Measurements from ENCODE around the gene ADCY2.

Gene ADCY2

GRCh38 chr5:7374186-7374585, 21.8 kb upstream of the ADCY2 start:
- H3K27ac ChIP-seq (ENCODE audit: extremely low read depth, low read depth, low read length) = no peak overlapping the region
- ChIA-PET POLR2A (no interaction called here), CTCF (no interaction called here)
- no peak overlapping the region for H3K4me3 ChIP-seq (ENCODE audit: low read depth, low read length)
- H3K4me1 ChIP-seq (ENCODE audit: control insufficient read depth, insufficient read depth, low read length) = no peaks in the 10 kb centered on the region
- no peaks in the 10 kb centered on the region for H3K9me3 ChIP-seq (ENCODE audit: control insufficient read depth, insufficient read depth, low read depth, low read length)
- TF ChIP-seq, protein P1, sequence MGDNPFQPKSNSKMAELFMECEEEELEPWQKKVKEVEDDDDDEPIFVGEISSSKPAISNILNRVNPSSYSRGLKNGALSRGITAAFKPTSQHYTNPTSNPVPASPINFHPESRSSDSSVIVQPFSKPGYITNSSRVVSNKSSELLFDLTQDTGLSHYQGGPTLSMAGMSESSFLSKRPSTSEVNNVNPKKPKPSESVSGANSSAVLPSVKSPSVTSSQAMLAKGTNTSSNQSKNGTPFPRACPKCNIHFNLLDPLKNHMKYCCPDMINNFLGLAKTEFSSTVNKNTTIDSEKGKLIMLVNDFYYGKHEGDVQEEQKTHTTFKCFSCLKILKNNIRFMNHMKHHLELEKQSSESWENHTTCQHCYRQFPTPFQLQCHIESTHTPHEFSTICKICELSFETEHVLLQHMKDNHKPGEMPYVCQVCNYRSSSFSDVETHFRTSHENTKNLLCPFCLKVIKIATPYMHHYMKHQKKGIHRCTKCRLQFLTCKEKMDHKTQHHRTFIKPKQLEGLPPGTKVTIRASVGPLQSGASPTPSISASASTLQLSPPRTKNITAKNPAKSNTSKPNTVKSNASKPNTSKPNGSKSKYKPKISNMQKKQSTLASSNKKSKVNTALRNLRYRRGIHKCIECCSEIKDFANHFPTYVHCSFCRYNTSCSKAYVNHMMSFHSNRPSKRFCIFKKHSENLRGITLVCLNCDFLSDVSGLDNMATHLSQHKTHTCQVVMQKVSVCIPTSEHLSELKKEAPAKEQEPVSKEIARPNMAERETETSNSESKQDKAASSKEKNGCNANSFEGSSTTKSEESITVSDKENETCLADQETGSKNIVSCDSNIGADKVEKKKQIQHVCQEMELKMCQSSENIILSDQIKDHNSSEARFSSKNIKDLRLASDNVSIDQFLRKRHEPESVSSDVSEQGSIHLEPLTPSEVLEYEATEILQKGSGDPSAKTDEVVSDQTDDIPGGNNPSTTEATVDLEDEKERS (tag by site-specific recombination; IDR thresholded peaks at IDR 0.05) = no peak
- no peak for TF ChIP-seq ZNF660 (tag by site-specific recombination; IDR thresholded peaks at IDR 0.05)
- no peak for TF ChIP-seq ZNF239 (tag by site-specific recombination; IDR thresholded peaks at IDR 0.05)
- H3K36me3 ChIP-seq (ENCODE audit: control insufficient read depth in 2 of 2, insufficient read depth in 1 of 2, low read length in 2 of 2) = no peaks in the 10 kb centered on the region

DNA sequence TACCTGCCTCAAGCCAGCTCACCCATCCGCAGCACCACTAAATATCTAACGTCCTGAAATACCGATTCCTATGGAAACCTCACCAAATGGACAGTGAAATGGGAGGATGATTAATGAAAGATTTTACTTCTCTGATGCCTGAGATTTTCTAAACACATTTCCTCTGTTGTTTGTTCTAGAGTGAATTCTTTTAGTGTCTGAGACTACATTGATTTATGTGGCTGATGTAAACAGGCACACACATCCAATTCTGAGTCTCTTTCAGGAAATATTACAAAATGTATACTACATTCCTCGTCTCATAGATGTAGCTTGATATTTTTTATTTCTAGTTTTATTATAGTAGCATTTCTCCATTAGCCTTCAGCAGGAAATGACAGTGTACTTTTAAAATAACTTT, 20.5 kb upstream of the ADCY2 start:
- no peak overlapping the region for H3K4me3 ChIP-seq (ENCODE audit: low read depth, low read length)
- H3K36me3 ChIP-seq (ENCODE audit: control insufficient read depth in 2 of 2, insufficient read depth in 1 of 2, low read length in 2 of 2) = no peaks in the 10 kb centered on the region
- H3K27ac ChIP-seq (ENCODE audit: extremely low read depth, low read depth, low read length) = no peak overlapping the region
- H3K4me1 ChIP-seq (ENCODE audit: control insufficient read depth, insufficient read depth, low read length) = no peaks in the 10 kb centered on the region
- POLR2A ChIA-PET = no interaction called here
- H3K9me3 ChIP-seq (ENCODE audit: control insufficient read depth, insufficient read depth, low read depth, low read length) = no peaks in the 10 kb centered on the region
- no peak for TF ChIP-seq AEBP2 (tag by site-specific recombination; IDR thresholded peaks at IDR 0.05; ENCODE audit: borderline replicate concordance)
- TF ChIP-seq ZNF514 (tag by site-specific recombination; IDR thresholded peaks at IDR 0.05) = no peak
- no peak for TF ChIP-seq ZNF707 (tag by site-specific recombination; IDR thresholded peaks at IDR 0.05)
- no peak for TF ChIP-seq OSR2 (tag by site-specific recombination; IDR thresholded peaks at IDR 0.05)
- no peak for TF ChIP-seq ZNF10 (tag by site-specific recombination; IDR thresholded peaks at IDR 0.05)
- TF ChIP-seq ZNF610 (tag by site-specific recombination; IDR thresholded peaks at IDR 0.05; ENCODE audit: borderline replicate concordance) = no peak
- TF ChIP-seq ZNF114 (tag by site-specific recombination; IDR thresholded peaks at IDR 0.05) = no peak
- TF ChIP-seq HOXD13 (CRISPR knock-in tag; IDR thresholded peaks at IDR 0.05; ENCODE audit: borderline replicate concordance) = no peak
- CTCF ChIA-PET = interaction anchor here (0.6 to 1.1 kb wide), 2 partner anchors 17 to 441 kb away, joined by 3 to 4 read pairs; no protein-coding TSS in a partner anchor

DNA sequence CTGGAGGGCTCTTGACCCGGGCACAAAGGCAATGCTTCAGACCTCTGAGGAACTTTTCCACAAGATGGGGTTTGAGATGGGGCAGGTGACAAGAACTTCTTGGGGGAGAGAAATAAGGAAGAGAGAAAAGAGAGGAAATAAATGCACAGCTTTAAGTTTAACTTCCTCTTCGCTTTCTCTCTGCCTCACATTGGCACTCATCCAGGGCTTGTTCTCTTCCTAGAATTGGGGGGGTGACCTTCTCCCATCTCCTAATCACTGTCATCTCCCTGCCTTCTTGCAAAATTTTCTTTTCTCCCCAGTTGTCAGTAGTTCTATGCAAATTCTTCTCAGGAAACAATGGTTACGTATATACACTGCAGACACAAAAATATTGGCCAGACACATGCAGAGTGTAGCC, 19.1 kb upstream of the ADCY2 start:
- no peaks in the 10 kb centered on the region for H3K4me1 ChIP-seq (ENCODE audit: control insufficient read depth, insufficient read depth, low read length)
- H3K4me3 ChIP-seq (ENCODE audit: low read depth, low read length) = no peak overlapping the region
- no peaks in the 10 kb centered on the region for H3K36me3 ChIP-seq (ENCODE audit: control insufficient read depth in 2 of 2, insufficient read depth in 1 of 2, low read length in 2 of 2)
- no peaks in the 10 kb centered on the region for H3K9me3 ChIP-seq (ENCODE audit: control insufficient read depth, insufficient read depth, low read depth, low read length)
- CTCF ChIA-PET = no interaction called here
- POLR2A ChIA-PET = no interaction called here
- TF ChIP-seq ZNF837 (tag by site-specific recombination; IDR thresholded peaks at IDR 0.05) (no peak), ZNF266 (tag by site-specific recombination; IDR thresholded peaks at IDR 0.05; ENCODE audit: low read depth) (no peak), ZBTB20 (tag by site-specific recombination; IDR thresholded peaks at IDR 0.05) (no peak), SP7 (tag by site-specific recombination; IDR thresholded peaks at IDR 0.05) (no peak), ZFP41 (tag by site-specific recombination; IDR thresholded peaks at IDR 0.05; ENCODE audit: borderline replicate concordance) (no peak), ZBTB8A (tag by site-specific recombination; IDR thresholded peaks at IDR 0.05) (no peak), KLF1 (tag by site-specific recombination; IDR thresholded peaks at IDR 0.05) (no peak), SALL2 (tag by site-specific recombination; IDR thresholded peaks at IDR 0.05; ENCODE audit: borderline replicate concordance) (no peak)
- TF ChIP-seq, protein P2, sequence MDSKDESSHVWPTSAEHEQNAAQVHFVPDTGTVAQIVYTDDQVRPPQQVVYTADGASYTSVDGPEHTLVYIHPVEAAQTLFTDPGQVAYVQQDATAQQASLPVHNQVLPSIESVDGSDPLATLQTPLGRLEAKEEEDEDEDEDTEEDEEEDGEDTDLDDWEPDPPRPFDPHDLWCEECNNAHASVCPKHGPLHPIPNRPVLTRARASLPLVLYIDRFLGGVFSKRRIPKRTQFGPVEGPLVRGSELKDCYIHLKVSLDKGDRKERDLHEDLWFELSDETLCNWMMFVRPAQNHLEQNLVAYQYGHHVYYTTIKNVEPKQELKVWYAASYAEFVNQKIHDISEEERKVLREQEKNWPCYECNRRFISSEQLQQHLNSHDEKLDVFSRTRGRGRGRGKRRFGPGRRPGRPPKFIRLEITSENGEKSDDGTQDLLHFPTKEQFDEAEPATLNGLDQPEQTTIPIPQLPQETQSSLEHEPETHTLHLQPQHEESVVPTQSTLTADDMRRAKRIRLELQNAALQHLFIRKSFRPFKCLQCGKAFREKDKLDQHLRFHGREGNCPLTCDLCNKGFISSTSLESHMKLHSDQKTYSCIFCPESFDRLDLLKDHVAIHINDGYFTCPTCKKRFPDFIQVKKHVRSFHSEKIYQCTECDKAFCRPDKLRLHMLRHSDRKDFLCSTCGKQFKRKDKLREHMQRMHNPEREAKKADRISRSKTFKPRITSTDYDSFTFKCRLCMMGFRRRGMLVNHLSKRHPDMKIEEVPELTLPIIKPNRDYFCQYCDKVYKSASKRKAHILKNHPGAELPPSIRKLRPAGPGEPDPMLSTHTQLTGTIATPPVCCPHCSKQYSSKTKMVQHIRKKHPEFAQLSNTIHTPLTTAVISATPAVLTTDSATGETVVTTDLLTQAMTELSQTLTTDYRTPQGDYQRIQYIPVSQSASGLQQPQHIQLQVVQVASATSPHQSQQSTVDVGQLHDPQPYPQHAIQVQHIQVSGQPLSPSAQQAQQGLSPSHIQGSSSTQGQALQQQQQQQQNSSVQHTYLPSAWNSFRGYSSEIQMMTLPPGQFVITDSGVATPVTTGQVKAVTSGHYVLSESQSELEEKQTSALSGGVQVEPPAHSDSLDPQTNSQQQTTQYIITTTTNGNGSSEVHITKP (tag by site-specific recombination; IDR thresholded peaks at IDR 0.05) = no peak
- no peak overlapping the region for H3K27ac ChIP-seq (ENCODE audit: extremely low read depth, low read depth, low read length)

Measured in HEK293 (cell line).